Right renal pelvis (tissue), 4 donors: ENCODE measurements around the gene CRYGB. TPM values are rescaled to one million over a fixed set of nuclear protein-coding genes. Genes with fewer than 3 reads are reported as not detected.
"Not testable (repeated sequence)": the region's sequence is repeated elsewhere in the genome, so short reads cannot be mapped to it uniquely, and the experiment has no call there.

Source experiments
- DNase-seq, 4 donors: peaks; one replicate each; pipeline ENCODE4 v3.0.0-alpha.2; 2013; ENCODE audit warnings: low read depth in 4 of 4, low spot score in 3 of 4, missing footprints in 1 of 4
- polyA plus RNA-seq, 4 donors: library from polyadenylated mRNA; unstranded; fragments of 120-200 nt; gene quantifications; one replicate each; pipeline ENCODE4 v1.2.1, GENCODE V29; 2013; ENCODE audit not compliant: insufficient read length in 4 of 4

Gene CRYGB
- polyA plus RNA-seq, 4 donors, result not detected

DNA sequence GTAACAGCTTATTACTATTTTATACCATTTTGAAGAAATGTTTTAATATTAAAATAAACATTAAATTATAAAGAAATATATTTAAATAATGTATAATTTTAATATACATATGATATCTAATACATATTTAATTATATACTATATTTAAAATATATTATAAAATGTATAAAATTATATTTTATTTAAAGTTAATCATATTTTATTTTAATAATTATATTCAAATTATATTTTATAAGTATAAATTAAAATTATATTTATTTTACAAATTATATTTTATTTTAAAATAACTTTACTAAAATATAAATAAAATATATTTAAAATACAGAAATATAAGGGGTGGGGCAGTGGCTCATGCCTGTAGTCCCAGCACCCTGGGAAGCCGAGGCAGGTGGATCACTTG lies 23.7 kb downstream of the CRYGB start:
- DNase-seq, result no peak

DNA sequence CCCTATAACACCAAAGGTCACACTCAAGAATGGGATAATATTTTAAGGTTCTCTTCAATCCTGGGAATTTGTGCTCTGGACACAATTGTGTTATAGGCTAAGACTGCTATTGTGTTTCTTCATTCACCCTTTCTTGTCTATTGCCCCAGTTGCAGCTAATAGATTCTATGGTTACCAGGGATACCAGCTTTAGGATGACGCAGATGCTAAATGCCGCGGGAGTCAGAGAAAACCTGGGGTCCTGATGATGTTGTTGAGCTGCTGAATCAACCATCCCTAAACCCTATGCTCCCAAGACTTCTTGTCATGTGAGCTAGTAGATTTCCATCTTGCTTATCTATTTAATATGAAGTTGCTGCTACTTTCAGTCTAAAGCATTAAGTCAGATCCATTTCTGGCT lies 27.0 kb downstream of the CRYGB start:
- no peak for DNase-seq

GRCh38 chr2:208117390-208117789 lies 28.6 kb downstream of the CRYGB start:
- DNase-seq, result not testable (repeated sequence)

DNA sequence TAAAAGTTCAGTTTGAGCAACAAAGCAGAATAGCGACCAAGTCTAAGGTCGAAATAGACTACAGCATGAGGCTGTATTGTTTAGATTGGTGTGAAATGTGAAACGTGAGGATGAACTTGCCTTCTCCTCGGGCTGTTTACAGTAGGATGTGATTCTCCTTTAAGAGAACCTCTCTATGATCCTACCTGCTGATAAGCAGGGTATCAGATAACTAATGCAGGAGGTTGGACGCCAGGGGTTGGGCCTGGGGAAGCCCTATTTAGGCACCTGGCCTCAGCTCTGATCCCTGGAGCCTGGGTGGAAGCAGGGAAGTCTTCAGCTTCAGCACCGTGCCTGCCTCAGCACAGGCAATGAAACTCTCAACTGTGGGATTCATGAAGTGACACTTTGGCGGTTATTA lies 33.0 kb downstream of the CRYGB start:
- DNase-seq, result no peak

- not testable (repeated sequence) for DNase-seq
Measured at GRCh38 chr2:208112273-208112745, 33.6 kb downstream of the CRYGB start.

DNA sequence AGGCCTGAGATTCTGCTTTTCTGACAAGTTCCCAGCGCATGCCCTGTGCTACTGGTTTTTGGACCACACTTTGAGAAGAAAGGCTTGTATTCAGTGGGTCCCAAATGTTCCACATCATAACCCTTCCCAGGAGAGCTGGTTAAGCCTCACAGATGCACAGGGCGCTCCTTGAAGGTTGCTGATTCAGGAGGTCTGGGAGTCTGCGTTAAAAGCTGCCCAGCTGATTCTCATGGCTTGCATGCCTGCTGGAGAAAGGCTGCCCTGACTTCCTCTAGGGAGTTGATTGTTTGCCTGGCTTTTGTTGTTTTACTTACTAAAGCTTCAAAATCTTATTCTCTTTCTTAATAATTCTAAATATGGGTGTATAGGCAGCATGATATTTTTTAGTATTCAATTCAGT lies 42.3 kb downstream of the CRYGB start:
- no peak for DNase-seq

DNA sequence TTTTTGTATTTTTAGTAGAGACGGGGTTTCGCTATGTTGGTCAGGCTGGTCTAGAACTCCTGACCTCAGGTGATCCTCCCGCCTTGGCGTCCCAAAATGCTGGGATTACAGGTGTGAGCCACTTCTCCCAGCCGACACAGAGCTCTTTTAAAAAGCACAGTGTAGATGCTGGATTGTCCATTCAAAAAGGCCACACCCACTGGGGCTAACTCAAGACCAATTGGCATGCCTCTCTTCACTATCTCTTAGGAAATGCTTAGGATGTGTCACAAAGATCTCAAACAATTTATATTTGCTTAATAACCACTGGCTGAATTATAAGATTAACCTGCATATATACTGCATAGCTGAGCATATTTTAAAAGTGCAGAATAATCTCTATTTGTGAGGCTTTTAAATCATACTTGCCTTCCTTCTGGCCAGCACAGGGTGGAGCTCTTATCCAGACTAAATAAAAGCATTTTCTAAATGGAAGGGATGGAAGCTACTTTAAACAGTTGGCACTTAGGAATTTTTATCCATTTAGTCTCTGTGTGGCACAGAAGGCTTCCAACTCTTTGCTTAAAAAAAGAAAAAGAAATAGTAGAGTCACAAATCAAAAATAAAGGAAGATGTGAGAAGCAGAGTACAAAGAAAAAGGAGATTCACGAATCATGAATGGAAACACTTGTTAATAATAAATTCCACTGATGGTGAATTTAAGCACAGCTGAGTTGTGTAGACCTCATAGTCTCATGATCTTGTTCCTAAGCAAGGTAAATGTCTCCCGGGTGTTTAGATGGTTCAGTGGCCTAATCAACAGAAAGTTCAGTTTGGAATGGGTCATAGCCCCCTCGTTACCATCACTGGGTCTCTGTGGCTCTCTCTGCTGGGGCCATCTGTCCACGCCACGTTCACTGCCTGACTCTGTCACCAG lies 44.0 kb downstream of the CRYGB start:
- DNase-seq, result no peak

DNA sequence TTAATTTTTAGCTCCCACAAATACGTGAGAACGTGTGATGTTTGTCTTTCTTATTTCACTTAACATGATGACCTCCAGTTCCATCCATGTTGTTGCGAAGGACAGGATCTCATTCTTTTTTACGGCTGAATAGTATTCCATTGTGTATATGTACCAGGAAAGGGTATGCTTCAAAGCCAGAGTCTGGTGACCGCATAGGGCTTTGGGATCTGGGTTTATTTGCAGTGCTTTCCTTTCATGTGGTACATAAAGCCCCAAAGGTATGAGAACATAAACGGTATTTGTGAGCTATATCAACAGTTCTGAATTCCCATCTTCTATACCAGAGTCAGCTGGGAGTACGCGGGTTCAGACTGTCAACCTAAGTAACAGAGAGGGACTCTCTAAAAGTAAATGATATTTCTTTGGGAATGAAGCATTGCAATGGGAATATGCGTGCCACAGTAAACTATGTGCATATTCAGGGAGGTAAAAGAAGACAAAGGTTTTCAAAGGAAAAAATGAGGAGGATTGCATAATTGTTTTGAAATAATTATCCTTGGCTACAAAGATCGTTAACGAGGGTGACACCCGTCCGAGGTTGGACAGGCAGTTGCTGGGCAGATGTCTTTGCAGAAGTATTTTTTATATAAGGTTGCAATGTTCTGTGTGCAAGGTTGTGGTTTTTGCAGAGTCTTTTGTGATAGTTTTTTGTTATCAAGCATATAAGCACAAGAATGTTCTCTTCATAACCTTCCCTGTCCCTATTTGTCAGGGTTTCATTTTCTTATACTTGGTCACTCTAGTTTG lies 46.1 kb downstream of the CRYGB start:
- no peak for DNase-seq

GRCh38 chr2:208098701-208099100 lies 47.3 kb downstream of the CRYGB start:
- DNase-seq, result not testable (repeated sequence)

DNA sequence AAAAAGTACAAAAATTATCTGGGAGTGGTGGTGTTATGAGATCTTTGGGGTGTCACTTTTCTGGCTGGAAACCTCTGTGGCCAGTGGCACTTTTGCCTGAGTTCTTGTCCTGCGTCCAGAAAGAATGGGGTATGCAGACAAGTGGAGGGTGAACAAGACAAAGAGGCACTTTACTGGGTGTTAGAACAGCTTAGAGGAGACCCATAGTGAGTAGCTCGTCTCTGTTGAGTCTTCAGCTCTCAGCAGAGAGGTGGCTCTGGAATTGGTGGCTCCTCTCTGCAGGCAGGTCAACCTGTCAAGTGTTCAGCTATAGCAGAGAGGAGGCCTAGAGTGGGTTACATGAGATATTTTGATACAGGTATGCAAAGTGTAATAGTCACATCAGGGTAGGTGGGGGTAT lies 47.7 kb downstream of the CRYGB start:
- DNase-seq, result no peak

DNA sequence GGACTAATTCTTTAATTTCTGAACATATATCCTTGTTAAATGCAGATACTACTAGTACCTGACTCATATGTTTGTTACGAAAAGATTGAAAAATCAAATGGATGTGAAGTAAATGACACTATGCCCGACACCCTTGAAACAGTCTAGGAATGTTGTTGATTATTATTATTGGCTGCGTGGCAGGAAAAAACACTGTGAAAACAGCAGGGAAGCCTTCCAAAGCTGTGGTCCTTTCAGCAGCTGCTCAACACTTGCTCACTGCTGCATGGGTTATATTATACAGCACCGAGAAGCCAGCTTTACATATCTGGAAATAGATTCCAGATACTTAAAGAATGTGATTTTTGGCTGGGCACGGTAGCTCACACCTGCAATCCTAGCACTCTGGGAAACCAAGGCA lies 48.2 kb downstream of the CRYGB start:
- no peak for DNase-seq

DNA sequence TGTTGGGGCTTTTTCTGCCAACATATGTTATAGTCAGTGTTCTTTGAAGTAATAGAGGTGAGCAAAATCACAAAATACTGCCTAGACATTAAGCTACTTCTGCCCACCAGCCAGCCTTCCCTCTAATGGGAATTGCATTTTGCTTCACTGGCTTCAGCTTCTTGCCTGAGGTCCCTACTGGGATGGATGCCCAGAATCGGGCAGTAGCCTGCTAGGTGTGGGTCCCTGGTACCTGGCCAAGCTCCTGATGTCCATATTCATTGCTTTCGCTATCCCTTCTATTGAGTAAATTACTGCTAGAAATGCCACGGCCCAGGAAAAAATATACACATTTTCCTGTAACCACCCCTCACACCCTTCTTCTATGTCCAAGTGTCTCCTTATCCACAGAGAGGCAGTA lies 48.6 kb downstream of the CRYGB start:
- DNase-seq, result no peak

DNA sequence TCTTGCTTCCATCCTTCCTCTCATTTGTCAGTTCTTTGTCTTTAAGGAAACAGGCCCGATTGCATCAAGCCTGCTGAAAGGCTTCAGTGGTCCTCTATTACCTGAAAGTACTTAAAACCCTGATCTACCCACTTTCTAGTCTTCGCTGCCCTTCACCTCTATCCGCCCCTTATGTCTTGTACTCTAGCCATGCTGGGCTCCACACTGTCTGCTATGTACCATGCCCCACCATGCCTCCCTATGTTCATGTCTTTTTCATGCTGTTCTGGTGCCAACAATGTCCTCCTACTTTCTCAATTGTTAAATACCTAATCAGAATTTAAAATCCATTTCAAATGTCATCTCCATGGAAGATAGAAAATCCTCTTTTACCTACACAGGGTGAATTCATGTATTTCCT lies 49.9 kb downstream of the CRYGB start:
- no peak for DNase-seq

DNA sequence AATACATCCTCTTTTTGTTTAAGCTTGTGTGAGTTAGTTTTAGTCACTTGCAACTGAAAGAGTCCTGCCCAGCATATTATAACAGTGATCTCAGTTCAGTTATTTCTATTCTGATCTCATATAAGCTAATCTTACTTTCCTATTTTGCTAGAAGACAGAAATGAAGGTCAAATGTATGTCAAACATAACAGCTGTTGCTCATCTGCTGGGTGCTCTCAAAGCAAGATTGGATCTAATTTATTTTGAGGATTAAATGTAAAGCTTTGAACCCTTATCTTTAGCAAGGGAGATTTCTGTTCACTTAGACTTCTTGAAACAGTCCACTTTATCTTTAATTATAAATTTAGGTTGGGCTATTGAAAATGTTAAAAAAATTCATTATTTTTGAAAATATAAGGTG lies 52.8 kb downstream of the CRYGB start:
- no peak for DNase-seq

Other genes with a start within 250 kb of the CRYGB start
- 10 to 100 TPM; 12.4 to 17.4 (median 13.3) TPM for gene PLEKHM3, start 120.6 kb downstream of the CRYGB start, polyA plus RNA-seq
- under 1 TPM in 1 of 4 donors, not detected in 3; 0.42 TPM for gene CRYGD, start 21.6 kb downstream of the CRYGB start, polyA plus RNA-seq
- not detected for gene CRYGC, start 16.3 kb downstream of the CRYGB start, polyA plus RNA-seq
- gene CRYGA, start 17.4 kb upstream of the CRYGB start, polyA plus RNA-seq, result not detected
- under 1 TPM in 3 of 4 donors, not detected in 1; 0.17 to 0.50 (median 0.31) TPM for gene C2orf80, start 43.9 kb upstream of the CRYGB start, polyA plus RNA-seq
- 100 to 1,000 TPM in 2 of 4 donors, 10 to 100 TPM in 2; 94.1 to 125 (median 99.0) TPM for gene IDH1, start 108.9 kb upstream of the CRYGB start, polyA plus RNA-seq
- 10 to 100 TPM; 22.7 to 28.0 (median 27.2) TPM for gene PIKFYVE, start 120.1 kb upstream of the CRYGB start, polyA plus RNA-seq